ENCODE measurements around the gene ANKS1B. TPM values are rescaled to one million over a fixed set of nuclear protein-coding genes. Genes with fewer than 3 reads are reported as not detected.

Gene ANKS1B
- total and polyA plus RNA-seq, 4 donors = 0.03 to 3.4 (median 0.53) TPM

- TF ChIP-seq REST (IDR thresholded peaks at IDR 0.05) = no peak
- TF ChIP-seq EGR1 (IDR thresholded peaks at IDR 0.05; ENCODE audit: low read depth in 2 of 2) = no peak
- no peak for TF ChIP-seq HNF4G (IDR thresholded peaks at IDR 0.05)
- no peak for TF ChIP-seq SP1 (IDR thresholded peaks at IDR 0.05)
- no peak for TF ChIP-seq TAF1 (conservative IDR thresholded peaks at IDR 0.05)
- TF ChIP-seq GABPA (IDR thresholded peaks at IDR 0.05 in 1 of 2, conservative IDR thresholded peaks at IDR 0.05 in 1 of 2) = no peak
Observed at GRCh38 chr12:99079811-99080210, 904.9 kb downstream of the ANKS1B start (continued).

GRCh38 chr12:99068993-99069747, 915.6 kb downstream of the ANKS1B start:
- H3K9me3 ChIP-seq (ENCODE audit: control insufficient read depth in 4 of 4, low read length in 3 of 4) = no peaks in the 10 kb centered on the region
- H3K27me3 ChIP-seq (ENCODE audit: control insufficient read depth in 4 of 4, insufficient read depth in 4 of 4, low read length in 3 of 4) = no peaks in the 10 kb centered on the region
- no peak overlapping the region for H3K4me3 ChIP-seq (ENCODE audit: low read depth in 1 of 3, low read length in 3 of 3)
- H3K9ac ChIP-seq (ENCODE audit: low read depth in 1 of 2, low read length in 2 of 2) = no peak overlapping the region
- no peaks in the 10 kb centered on the region for H3K36me3 ChIP-seq (ENCODE audit: control insufficient read depth in 4 of 4, insufficient read depth in 3 of 4, low read depth in 1 of 4, low read length in 3 of 4)
- WGBS = 40% methylated on average over 5 of the region's 5 CpGs
- no peak overlapping the region for H3K27ac ChIP-seq (ENCODE audit: low read depth in 1 of 2, low read length in 2 of 2)
- H3K4me1 ChIP-seq (ENCODE audit: control insufficient read depth in 4 of 4, insufficient read depth in 4 of 4, low read length in 3 of 4) = no peaks in the 10 kb centered on the region
- TF ChIP-seq HNF4G (IDR thresholded peaks at IDR 0.05) (no peak), MAX (IDR thresholded peaks at IDR 0.05) (no peak), RAD21 (IDR thresholded peaks at IDR 0.05) (no peak), ZBTB33 (IDR thresholded peaks at IDR 0.05) (no peak), CTCF (IDR thresholded peaks at IDR 0.05; ENCODE audit: low read depth, low read length, missing input control) (no peak), REST (IDR thresholded peaks at IDR 0.05) (no peak), YY1 (IDR thresholded peaks at IDR 0.05) (no peak), HNF4A (conservative IDR thresholded peaks at IDR 0.05) (no peak), RXRA (IDR thresholded peaks at IDR 0.05) (no peak), SP1 (IDR thresholded peaks at IDR 0.05) (no peak), FOXA1 (IDR thresholded peaks at IDR 0.05) (no peak), ATF3 (IDR thresholded peaks at IDR 0.05) (no peak), GABPA (IDR thresholded peaks at IDR 0.05 in 1 of 2, conservative IDR thresholded peaks at IDR 0.05 in 1 of 2) (no peak), EGR1 (IDR thresholded peaks at IDR 0.05; ENCODE audit: low read depth in 2 of 2) (no peak), FOXA2 (IDR thresholded peaks at IDR 0.05) (no peak), TAF1 (conservative IDR thresholded peaks at IDR 0.05) (no peak), JUND (IDR thresholded peaks at IDR 0.05) (no peak), NR2F2 (IDR thresholded peaks at IDR 0.05) (no peak)
- DNase-seq (ENCODE audit: low spot score) = no peak
